Measurements from ENCODE around the gene MDFI.
"Not testable (repeated sequence)": the region's sequence is repeated elsewhere in the genome, so short reads cannot be mapped to it uniquely, and the experiment has no call there.

MDFI gene

GRCh38 chr6:41602864-41603608 lies 35.2 kb upstream of the MDFI start:
- peak; percentile 86 for DNase-seq

- DNase-seq: no peak
Measured at GRCh38 chr6:41604006-41604405, 34.3 kb upstream of the MDFI start.

GRCh38 chr6:41605649-41606048 lies 32.6 kb upstream of the MDFI start:
- DNase-seq: no peak

GRCh38 chr6:41607036-41607435 lies 31.2 kb upstream of the MDFI start:
- no peak for DNase-seq

- no peak for DNase-seq
Measured at GRCh38 chr6:41607736-41608135, 30.5 kb upstream of the MDFI start.

- DNase-seq: no peak
Measured at GRCh38 chr6:41608443-41609151, 29.7 kb upstream of the MDFI start.

GRCh38 chr6:41614715-41615114 lies 23.6 kb upstream of the MDFI start:
- no peak for DNase-seq

- DNase-seq: no peak
Measured at GRCh38 chr6:41615311-41615710, 23.0 kb upstream of the MDFI start.

- no peak for DNase-seq
Measured at GRCh38 chr6:41618598-41618997, 19.7 kb upstream of the MDFI start.

GRCh38 chr6:41619193-41619592 lies 19.1 kb upstream of the MDFI start:
- not testable (repeated sequence) for DNase-seq

- DNase-seq: no peak
Measured at GRCh38 chr6:41621367-41621766, 16.9 kb upstream of the MDFI start.

GRCh38 chr6:41621802-41622201 lies 16.5 kb upstream of the MDFI start:
- no peak for DNase-seq

- DNase-seq: no peak
Measured at GRCh38 chr6:41622206-41622988, 15.9 kb upstream of the MDFI start.

GRCh38 chr6:41623330-41623729 lies 14.9 kb upstream of the MDFI start:
- no peak for DNase-seq

- DNase-seq: no peak
Measured at GRCh38 chr6:41624621-41625380, 13.5 kb upstream of the MDFI start.

- DNase-seq: no peak
Measured at GRCh38 chr6:41625442-41625841, 12.8 kb upstream of the MDFI start.

- no peak for DNase-seq
Measured at GRCh38 chr6:41626022-41626421, 12.2 kb upstream of the MDFI start.

- DNase-seq: peak; percentile 68
Measured at GRCh38 chr6:41626917-41627316, 11.4 kb upstream of the MDFI start.

GRCh38 chr6:41629128-41629527 lies 9.1 kb upstream of the MDFI start:
- DNase-seq: no peak

- no peak for DNase-seq
Measured at GRCh38 chr6:41630069-41630468, 8.2 kb upstream of the MDFI start.

- DNase-seq: no peak
Measured at GRCh38 chr6:41630946-41631345, 7.3 kb upstream of the MDFI start.

GRCh38 chr6:41633056-41633634 lies 5.1 kb upstream of the MDFI start:
- no peak for DNase-seq

GRCh38 chr6:41634657-41635056 lies 3.6 kb upstream of the MDFI start:
- DNase-seq: no peak

Measured in NCI-H1436 (cell line).